Measurements from ENCODE around the gene ITGB1.

DNA sequence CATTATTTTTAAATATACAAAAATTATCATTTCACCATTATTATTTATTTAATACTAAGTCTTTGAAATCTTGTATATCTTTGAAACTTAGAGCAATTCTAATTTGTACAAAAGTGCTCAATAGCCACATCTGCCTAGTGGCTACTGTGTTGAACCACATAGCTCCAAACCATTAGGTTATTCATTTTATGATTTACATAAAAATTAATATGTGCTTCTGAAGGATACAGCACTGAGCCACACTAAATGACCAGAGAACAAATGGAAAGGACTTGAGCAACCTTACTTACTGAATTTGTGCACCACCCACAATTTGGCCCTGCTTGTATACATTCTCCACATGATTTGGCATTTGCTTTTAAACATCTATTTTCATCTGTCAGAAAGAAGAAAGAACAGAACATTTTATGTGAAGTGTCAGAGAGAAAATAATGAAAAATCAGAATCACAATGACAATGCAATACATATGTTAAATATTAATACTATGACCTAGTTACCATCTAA is 25.8 kb downstream of the ITGB1 start:
- TF ChIP-seq, protein P1, sequence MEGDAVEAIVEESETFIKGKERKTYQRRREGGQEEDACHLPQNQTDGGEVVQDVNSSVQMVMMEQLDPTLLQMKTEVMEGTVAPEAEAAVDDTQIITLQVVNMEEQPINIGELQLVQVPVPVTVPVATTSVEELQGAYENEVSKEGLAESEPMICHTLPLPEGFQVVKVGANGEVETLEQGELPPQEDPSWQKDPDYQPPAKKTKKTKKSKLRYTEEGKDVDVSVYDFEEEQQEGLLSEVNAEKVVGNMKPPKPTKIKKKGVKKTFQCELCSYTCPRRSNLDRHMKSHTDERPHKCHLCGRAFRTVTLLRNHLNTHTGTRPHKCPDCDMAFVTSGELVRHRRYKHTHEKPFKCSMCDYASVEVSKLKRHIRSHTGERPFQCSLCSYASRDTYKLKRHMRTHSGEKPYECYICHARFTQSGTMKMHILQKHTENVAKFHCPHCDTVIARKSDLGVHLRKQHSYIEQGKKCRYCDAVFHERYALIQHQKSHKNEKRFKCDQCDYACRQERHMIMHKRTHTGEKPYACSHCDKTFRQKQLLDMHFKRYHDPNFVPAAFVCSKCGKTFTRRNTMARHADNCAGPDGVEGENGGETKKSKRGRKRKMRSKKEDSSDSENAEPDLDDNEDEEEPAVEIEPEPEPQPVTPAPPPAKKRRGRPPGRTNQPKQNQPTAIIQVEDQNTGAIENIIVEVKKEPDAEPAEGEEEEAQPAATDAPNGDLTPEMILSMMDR (IDR thresholded peaks at IDR 0.05), result no peak
- no peak for TF ChIP-seq POLR2A (IDR thresholded peaks at IDR 0.05)
